Fibroblast of skin of right biceps (primary cell): ENCODE results near the gene FBL.

Experiments used
- DNase-seq: peaks from one replicate; pipeline ENCODE4 v3.0.0-alpha.2; 2013

FBL gene

GRCh38 chr19:39841041-39841440, 5.1 kb downstream of the FBL start:
- no peak for DNase-seq

- DNase-seq: no peak
These were observed 5.7 kb downstream of the FBL start for GRCh38 chr19:39840492-39840891.

- no peak for DNase-seq
These were observed 6.4 kb downstream of the FBL start for GRCh38 chr19:39839678-39840327.

DNA sequence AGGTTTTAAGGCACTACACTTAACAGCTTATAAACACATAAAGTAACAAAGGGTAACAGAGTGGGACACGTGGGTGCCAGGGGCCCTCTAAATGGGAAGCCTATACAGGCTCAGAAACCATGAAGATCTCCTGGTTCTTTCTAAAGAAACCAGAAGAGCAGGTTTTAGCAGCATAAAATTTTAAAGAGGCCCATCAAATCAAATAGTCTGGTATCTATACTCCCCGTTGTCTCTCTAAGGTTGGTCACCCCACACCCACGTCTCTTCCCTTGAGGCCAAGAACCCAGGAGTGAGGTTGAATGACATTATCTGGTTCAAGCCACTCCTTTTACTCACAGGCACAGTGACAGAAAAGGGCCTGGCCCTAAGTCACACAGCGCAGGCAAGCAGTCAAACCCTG, 7.6 kb downstream of the FBL start:
- DNase-seq: no peak

DNA sequence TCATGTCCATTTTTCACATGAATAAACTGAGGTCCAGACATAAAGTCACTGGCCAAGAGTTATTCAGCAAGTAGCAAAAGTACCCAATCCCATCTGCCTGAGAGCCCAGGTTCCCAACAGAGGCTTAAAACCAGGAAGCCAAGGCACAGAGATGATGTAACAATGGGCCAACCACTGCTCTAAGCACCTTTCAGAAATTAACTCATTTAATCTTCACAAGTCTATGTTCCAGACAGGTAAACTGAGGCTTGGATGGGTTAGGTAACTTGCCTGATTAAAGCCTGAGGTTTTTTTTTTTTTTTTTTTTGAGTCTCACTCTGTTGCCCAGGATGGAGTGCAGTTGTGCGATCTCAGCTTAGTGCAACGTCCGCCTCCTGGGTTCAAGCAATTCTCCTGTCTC, 8.2 kb downstream of the FBL start:
- DNase-seq: no peak

DNA sequence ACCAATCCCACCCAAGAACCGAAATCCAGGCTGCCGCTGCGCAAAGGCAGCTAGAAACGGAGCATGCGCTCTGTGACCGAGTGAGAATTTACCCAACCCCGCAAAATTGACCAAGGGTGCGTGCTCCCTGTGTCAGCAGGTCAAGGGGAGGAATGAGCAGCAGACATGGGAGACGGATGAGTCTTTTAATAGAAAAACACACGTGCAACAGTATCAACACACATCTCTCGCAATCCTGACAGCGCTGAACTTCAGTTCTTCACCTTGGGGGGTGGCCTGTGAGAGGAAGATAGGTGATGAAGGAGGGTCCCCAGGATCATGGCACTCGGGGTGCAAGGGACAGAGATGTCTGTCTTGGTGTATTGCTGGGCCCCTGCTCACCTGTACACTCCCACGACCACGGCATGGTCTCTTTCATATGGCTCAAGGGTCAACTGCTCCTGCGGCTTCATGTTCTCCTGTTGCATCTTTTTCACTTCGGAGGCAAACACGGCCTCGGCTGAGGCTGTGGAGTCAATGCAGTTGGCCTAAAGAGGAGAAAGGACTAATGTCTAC, 11.8 kb downstream of the FBL start:
- DNase-seq: no peak

DNA sequence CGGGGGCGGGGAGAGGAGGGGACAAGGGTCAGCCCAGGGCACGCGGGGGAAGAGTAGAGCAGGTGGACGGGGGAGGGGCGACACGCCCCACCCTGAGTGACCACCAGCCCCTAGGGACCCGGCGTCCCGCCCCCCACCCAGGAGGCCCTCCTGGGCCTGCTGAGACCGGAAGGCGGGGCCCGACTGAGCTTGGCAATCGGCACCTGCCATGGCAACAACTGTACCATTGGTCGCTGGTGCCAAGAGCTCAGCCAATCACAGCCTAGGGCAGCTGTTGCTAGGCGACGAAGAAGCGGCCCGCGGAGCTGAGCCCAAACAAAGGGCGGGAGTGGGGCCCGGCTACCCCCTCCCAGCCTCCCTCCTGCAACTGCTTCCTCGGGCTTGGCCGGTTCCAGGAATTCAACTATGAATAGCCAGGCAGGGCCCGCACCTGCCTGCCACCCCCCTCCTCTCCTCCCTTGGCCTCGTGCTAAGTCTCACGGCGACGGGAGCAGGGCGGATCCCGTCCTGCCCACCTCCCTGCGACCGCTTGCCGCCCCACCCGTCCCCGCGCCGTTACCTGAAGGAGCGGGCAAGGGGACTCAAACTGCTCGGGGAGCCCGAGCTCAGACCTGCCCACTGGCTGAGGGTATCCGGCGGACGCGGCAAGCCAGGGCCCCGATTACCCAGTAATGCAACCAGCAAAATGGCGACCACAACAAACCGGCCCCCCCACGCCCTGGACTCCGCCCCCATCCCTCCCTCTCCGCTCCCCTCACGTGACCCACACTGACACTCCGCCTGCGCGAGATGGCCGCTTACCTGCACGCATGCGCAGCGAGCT, 12.5 kb downstream of the FBL start, which contains the start of gene DYRK1B:
Gene DYRK1B (minus strand): TSS at position 699 of the 823 bp plus-strand sequence. CDS start 2,295 bp downstream, outside the sequence.
- DNase-seq: peak; percentile 96

GRCh38 chr19:39833160-39833463, 13.1 kb downstream of the FBL start:
- no peak for DNase-seq

DNA sequence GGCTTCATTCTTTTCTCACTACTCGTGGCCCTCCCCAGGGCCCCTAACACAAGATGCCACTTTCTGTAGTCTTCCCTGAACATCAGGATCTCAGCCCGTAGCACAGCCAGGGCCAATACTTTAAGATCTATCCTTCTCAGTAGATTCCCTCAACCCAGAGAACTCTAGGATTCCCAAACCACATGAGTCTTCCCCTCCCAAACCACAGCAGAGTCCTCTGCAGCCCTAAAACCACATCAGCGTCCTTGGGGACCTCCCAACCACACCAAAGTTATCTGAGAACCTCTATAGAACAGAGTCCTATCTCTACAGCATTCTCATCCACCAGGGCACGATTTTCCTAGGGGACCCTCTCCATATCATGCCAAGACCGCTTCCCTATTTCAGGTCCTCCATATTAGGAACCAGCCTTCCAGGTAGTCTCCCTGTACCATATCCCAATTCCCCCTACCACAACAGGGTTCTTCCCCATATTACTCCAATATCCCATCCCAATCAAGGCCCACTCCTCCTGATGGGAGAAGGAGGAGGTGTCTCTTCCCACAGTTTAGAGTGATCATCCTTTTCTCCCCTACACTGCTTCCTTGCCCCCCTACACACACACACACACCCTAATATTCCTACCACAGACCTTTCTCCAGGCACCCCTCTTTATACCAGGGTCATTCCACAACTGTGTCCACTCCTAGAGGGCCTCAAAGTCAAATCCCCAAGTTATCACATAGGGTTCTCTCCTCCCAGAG, 13.7 kb downstream of the FBL start:
- no peak for DNase-seq

DNA sequence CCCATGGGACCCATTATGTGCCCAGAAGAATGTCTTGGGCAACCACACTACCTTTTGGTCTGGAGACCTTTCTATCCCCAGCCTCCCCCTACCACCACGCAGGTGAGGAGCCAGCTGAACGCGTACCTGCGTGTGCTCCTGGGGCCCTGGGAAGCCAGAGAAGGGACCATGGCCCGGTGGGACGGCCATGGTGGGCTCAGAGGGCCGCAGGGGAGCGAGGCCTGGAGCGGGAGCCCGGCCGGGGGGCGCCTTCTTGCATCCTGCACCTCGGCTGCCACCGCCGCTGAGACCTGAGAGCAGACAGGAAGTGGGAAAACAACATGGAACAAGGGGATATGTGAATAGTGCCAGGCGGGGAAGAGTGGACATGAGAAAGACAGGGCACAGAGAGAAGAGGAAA, 14.5 kb downstream of the FBL start:
- no peak for DNase-seq

GRCh38 chr19:39830847-39831246, 15.3 kb downstream of the FBL start:
- DNase-seq: no peak

DNA sequence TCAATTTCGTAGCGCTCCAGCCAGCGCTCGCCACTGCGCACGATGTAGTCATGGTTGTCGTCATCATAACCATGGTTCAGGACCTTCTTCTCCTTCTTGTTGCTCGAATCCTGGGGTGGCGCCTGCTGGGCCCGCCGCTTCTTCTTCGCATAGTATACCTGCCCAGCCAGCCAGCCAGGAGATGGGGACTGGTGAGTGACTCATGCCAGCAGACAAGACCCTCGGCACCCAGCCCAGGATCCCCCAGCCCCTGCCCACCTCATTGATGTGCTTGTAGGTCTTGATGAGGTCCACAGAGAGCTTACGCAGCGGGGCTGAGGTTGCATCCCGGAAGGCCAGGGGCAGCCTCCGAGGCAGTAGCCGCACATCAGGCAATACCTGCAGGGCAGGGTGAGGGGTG, 15.8 kb downstream of the FBL start:
- DNase-seq: no peak

GRCh38 chr19:39829702-39830275, 16.4 kb downstream of the FBL start:
- DNase-seq: no peak

GRCh38 chr19:39828654-39829032, 17.5 kb downstream of the FBL start:
- no peak for DNase-seq

- no peak for DNase-seq
These were observed 18.0 kb downstream of the FBL start for GRCh38 chr19:39828015-39828653.

DNA sequence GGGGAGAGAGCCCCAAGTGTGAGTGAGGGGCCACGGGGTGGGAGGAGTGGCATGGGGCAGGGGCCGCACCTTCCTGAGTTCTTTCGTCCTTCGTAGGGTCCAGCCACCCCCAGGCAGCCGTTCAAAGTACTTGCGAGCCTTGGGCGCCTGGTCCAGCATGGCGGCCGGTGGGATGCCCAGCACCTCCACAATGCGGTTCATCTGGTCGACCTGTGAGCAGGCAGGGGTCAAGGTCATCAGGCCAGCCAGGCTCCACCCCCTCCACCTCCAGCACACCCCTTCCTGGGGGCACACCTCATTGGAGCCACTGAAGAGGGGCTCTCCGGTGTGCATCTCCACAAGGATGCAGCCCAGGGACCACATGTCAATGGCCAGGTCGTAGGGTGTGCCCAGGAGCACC, 19.0 kb downstream of the FBL start:
- DNase-seq: no peak

GRCh38 chr19:39826311-39826945, 19.8 kb downstream of the FBL start:
- DNase-seq: no peak

- no peak for DNase-seq
These were observed 20.6 kb downstream of the FBL start for GRCh38 chr19:39825531-39826076.

DNA sequence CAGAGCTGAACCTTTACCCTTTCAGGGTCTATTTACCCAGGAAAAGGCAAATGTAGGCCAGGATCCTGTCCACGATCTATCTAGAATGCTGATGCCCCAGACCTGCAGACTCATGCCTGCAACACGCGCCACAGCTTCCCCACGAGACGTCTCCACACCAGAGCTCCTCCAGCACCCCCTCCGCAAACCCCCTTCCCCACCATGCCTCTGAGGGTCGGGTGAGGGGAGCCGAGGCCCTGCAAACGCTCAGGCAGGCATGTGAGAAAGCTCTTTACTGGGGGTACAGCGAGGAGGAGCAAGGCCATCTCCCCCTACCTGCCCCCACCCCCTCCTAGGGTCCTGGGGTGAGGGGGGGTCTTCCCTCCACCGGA, 21.1 kb downstream of the FBL start:
- no peak for DNase-seq

DNA sequence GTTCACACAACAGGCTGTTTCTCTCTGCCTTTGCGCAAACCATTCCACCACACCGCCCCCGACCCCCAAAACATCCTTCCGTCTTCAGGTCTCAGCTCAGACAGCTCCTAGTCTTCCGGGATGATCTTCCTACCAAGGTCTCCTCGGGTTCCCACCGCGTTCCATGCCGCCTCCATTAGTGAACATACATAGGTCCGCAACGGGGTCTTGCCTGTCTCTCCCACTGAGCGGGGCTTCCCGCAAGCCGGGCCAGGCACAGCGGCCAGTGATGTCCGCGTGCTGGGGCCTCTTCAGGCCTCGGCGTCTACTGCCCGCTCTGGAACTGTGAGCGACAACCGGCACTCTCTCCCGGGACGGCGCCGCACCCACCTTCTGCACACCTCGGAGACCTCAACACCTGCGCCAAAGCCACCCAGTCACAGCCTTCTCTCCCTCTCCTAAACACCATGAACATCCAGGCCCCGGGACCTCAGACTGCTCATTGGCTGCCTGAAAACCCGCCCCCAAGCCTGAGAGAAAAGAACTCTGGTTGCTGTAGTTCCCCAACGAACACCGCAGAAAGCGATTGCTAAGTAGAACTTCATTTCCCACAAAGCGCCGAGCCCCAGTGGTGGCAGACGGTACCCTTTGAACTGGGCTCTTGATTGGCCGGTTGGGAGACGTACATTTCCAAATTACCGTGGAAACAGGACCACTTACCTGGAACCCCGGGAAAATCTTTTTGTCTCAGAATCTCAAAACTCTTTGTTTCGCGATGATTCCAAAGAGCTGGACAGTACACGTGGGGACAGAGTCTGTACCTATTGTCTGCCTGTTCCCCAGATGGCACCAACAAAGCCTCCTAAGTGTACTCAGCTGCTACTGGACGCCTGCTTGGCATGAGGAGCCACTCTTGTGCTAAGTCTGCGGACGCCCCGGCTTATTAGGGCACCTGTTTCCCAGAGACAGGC, 21.8 kb downstream of the FBL start:
- peak; percentile 90 for DNase-seq

DNA sequence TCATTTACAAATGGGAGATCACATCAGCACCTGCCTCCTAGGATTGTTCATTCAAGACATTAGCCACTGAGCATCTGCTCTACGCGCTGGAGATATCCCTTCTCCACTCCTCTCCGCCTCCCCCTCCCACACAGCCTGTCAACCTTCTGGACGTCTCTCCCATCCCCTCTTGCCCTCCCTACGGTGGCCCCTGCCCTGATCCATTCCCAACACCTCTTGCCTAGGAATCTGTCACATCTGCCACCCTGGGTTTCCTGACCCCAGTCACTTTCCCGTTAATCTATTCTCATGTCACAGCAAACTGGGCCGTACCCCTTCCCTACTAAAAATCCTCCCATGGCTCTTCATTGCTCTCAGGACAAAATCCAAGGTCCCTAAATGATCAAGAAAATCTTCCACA, 22.5 kb downstream of the FBL start:
- DNase-seq: no peak
